HG02870 (cell line): ENCODE results near the gene STEAP1B.

Experiments
- ATAC-seq: cut with Tn5 transposase; IDR thresholded peaks from one replicate; pipeline ENCODE4 v1.9.1; 2021; ENCODE audit warnings: mild to moderate bottlenecking, moderate library complexity; ENCODE audit not compliant: unreplicated experiment

STEAP1B gene

GRCh38 chr7:22406715-22407114 lies 93.3 kb downstream of the STEAP1B start:
- no peak for ATAC-seq

GRCh38 chr7:22404421-22405023 lies 95.5 kb downstream of the STEAP1B start:
- no peak for ATAC-seq

DNA sequence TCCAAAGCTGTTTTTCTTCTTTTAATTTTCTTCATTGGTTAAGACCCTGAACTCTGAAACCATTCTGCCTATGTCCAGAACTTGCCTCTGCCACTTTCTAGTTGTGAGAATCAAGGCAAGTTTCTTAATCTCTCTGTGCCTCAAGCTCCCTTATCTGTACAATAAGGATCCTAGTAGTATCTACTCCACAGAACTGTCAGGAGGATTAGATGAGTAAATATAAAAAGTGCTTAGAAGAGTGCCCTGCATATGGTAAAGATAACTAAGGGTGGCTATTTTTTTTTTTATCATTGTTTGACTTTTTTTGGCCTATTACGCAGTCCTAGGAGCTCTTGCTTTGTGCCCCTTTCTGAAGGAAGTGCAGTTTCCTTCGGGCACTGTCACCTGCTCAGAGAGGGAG lies 96.6 kb downstream of the STEAP1B start:
- ATAC-seq = no peak

DNA sequence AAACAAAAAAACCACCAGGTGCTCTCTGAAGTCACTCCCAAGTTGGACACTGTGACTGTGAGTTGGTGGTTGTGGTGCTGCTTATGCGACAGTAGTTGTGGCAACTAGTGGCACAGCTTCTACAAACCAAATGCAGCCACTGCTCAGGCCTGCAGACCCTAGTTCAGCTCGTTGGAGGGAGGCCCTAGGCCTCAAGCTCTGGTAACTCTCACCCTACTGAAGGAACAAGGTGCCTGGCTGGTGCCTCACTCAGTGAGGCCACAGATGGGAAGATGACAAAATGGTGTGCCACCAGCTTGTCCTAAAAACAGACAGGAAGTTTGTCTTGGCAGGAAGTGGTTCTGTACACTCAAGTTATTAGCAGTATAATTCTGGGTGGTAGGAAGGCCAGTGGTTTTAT lies 97.7 kb downstream of the STEAP1B start:
- peak; percentile 26 for ATAC-seq

DNA sequence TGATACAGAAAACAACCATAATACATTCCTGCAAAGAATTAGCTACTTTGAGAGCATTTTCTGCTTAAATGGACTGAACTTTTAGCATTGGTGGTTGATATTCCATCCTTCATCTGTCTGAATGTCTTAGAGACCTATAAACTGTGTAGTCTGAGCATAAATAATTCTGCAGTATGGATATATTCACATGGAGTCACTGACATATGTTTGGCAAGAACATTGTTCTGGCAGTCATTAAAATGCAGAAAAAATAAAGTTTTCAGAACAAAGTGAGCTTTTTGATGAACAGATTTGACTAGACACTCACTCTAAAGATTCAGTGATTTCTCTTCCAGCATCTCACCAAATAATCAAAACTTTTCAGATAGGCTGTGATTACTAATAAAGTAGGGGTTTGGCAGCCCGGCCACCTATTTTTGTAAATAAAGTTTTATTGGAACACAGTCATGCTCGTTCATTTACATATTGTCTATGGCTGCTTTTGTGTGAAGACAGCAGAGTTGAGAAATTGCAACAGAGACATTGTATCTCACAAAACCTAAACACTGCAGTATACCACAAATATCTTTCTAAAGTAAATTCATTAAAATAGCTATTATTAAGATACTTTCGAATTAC lies 98.9 kb downstream of the STEAP1B start:
- no peak for ATAC-seq

DNA sequence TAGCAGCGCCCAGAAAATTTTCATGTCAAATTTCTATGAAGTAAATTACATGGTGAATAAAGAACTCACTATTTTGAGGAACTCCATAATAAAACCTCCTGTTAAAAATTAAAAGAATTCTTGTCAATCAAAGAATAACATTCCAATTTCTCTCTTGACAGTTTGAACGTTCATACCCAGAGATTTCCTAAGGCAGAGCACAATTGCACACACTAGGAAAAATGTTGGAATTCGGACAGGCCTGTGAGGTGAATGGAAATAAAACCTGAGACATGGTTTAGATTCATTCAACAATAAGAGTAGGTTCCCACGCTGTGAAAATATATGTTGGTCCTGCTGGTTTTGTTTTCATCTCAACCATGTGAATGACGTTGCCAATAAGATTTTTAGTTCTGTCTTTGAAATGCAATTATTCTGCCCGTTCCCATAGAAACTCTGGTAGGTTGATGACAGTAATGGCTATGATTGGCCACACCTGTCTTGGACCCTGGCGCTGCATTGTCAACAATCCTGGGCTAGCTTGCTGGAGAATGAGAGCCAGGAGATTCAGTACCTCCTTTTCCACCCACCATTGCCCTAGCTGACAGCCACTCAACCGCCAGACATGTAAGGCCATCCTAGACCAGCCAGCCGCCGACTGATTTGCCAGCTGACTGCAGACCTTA lies 99.7 kb downstream of the STEAP1B start:
- ATAC-seq = no peak

- ATAC-seq = no peak
Measured at GRCh38 chr7:22399546-22399945, 100.4 kb downstream of the STEAP1B start.

DNA sequence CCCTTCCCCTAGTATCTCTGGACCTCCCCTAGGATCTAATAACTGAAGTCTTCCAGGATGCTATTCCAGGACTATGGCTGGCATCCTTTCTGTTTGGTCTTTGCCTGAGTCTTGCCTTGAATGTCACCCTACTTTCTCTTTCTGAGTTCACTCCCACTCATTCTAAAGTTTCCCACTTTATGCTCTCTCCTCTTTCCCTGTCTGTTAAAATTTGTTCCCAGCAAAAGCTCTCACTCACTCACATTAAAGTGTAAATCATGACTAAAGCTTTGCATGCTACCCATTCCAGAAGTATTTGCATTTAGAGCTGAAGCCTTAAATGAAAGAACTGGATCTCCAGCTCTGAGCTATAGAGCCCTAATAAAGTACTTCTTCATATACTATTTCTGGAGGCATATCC lies 100.9 kb downstream of the STEAP1B start:
- no peak for ATAC-seq

GRCh38 chr7:22397981-22398380 lies 102.0 kb downstream of the STEAP1B start:
- ATAC-seq = no peak

DNA sequence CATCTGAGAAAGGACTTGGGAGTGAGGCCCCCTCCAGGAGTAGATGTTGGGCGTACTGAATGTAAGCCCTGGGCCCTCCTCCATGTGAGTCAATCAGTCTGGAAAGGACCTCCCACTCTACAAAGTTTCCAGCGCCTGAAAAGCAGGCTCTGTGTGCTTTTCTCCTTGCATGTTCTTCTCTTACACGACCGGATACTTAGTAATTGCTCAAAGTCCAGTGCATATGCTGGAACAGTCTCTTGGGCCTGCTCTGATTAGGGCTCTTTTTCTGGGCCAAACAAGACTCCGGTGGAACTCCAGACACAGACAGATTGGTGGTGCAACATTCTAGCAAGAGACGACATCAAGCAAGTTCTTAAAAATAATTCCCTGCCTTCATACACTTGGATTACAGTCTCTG lies 104.8 kb downstream of the STEAP1B start:
- no peak for ATAC-seq

DNA sequence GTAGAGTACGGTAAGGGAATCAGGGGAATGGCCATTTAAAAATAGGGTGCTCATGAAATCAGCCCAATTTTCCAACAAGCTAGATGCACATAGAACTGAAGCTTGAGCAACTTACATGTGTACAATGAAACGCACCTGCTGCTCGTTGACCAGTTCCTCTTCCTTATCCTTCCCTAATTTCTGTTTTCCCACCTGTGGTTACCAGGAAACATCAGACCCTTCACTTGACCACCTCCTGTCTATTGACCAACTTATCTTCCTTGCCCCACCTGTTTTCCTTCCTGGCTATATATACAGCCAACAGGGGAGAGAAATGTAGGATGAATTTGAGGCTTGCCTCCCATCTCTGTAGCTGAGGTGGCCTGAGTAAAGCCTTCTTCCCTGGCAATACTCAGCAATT lies 105.2 kb downstream of the STEAP1B start:
- no peak for ATAC-seq

DNA sequence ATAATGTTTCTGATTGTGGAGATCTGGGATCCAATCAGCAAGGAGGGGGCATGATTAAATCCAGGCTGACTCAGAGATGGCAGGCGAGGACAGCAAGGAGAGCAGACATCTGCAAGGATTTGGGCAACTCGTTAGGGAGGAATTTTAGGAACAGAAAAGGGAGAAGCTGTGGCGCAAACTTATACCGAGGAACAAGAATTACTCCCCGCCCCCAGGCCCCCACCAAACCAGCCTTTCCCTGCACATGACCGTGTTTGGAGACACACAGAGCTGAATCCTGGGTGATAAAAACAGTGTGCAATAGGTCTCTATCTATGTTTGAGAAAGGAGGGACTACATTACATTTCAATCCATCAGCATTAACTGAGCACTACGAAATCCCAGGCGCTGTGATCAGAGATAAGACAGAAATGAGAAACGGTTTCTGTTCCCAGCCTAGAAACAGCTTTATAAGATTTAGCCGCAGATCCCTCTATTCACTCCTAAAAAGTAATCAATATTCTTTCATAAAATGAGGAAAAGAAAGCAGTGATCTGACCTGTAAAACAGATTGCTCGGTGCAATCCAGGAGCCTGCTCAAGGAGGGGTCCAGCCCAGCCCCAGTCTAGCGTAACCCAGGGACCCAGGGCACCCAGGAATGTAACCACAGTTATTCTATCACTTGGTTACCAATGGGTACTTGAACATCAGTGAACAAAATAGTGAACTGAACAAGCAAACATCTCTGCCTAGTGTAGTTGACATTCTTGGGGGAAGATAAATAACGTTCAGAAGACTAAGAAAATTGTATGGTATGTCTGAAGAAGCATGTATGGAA lies 105.9 kb downstream of the STEAP1B start:
- ATAC-seq = no peak

DNA sequence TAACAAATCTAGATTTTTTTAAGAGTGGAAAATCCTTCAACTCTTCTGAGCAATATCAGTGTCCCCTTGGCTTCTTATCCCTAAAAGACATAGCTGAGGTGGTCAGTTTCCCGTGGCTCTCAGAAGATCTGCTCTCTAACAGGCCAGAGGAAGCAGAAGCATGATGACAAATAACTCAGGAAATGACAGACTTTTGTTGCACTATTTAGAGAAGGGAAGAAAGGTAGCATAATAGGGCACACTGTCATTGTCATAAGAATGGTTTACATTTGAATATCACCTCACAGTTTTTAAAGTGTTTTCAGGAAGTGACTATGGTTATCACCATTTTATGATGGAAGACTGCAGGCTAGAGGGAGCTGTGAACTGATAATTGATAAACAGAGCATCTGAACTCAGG lies 109.5 kb downstream of the STEAP1B start:
- ATAC-seq = no peak

DNA sequence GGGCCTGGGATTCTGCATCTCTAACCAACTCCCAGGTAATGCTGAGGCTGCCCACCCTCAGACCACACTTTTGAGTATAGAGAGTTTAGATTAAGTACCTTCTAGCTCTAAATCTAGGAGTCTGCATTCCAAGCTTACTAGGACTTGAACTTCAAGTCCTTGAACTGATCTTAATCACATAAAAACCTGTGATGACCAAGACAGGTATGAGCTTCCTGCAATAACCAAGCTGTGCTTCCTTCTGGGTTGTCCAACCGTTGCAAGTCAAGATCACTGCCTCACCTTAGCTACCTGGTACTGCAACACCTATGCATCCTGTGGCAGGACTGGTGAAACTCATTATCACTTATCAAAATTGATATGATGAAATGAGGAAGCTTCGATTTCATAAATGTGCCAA lies 110.1 kb downstream of the STEAP1B start:
- no peak for ATAC-seq

GRCh38 chr7:22387583-22387982 lies 112.4 kb downstream of the STEAP1B start:
- no peak for ATAC-seq

GRCh38 chr7:22386865-22387264 lies 113.1 kb downstream of the STEAP1B start:
- peak; percentile 61 for ATAC-seq

- peak; percentile 74 for ATAC-seq
Measured at GRCh38 chr7:22386206-22386858, 113.7 kb downstream of the STEAP1B start.

- ATAC-seq = no peak
Measured at GRCh38 chr7:22385326-22385725, 114.7 kb downstream of the STEAP1B start.

DNA sequence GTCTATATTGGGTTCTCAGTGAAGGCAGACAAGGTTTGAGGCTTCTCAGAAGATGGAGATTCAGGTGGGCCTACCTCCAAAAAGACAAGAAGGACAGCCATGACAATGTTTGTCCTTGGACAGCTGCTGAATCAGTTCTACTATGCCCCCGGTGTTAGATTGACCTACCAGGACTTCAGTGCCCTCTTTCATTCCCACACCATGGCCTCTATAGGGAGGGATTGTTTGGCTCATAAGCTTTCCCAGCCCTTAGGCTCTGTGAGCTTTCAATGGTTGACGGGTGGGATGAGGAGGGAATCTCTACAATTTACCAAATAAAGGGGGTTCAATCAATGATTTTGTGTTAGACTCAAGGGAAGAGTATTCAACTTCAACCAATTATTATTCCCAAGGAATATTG lies 119.7 kb downstream of the STEAP1B start:
- no peak for ATAC-seq

DNA sequence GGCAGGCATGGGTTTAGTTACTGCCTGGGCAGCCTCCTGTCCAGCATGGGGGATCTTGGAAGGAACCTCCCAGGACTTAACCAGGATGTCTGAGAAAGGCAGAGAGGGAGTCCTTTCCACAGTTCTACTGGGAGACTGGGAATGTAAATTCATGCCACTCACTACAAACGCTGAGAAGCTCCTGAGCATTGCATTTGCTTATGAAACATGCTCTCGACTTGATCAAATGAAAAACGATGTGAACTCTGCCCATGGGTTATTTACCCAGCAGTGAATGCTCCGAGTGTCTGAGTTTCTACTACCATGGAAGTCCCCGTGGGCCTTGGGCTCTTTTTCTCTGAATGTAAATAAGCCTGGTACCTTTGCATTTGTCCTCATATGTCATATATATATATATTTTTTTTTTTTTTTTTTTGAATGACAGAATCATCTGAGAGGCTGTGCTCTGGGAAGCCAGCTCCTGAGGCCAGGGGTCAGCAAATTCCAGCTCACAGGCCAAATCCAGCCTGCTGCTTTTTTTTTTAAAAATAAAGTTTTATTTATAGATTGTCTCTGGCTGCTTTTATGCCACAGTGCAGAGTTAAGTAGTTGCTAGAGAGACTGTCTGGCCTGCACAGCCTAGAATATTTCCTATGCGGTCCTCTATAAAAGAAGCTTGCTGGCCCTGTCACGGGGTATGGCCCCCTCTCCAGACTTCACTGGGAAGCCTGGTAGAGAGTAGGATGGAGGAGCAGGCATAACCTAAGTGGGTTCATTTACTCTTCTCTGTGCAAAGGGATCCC lies 121.6 kb downstream of the STEAP1B start:
- no peak for ATAC-seq
